ENCODE measurements around the gene TAOK1.

DNA sequence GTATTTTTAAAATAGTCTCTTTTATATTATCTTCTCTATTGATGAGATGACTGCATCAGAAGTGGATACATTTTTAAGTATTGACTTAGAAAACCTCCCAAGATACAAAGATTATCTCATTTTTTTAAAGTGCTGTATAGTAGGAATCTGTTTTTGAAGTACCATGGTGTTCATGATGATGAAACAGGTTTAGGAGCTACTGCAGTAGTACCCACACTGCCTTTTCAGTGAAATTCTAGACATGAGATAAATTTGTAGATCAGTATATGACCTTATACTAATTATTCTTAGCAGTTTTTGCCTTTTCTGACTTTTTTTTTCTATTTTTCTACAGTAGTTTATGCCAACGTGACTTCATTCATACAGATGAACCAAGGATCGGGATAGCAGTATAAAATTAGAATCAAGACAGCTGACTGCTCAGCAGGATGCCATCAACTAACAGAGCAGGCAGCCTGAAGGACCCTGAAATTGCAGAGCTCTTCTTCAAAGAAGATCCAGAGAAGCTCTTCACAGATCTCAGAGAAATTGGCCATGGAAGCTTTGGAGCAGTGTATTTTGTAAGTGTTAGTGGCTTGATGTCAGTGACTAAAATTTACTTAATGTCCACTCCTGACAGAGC lies 61.1 kb downstream of the TAOK1 start:
- TF ChIP-seq CTCF (IDR thresholded peaks at IDR 0.05; ENCODE audit: low read depth, low read length) (no peak), EZH2phosphoT487 (IDR thresholded peaks at IDR 0.05; ENCODE audit: low read depth) (no peak)

All from OCI-LY3 (cell line).